HepG2 (cell line): Measurements from ENCODE around the gene H2AZ2. TPM values are rescaled to one million over a fixed set of nuclear protein-coding genes. Genes with fewer than 3 reads are reported as not detected.
A peak's percentile ranks its signal among the peaks of the same experiment; 100 is the strongest.

Experiments used
- ATAC-seq: fragments of 200-7000 bp; cut with Tn5 transposase; 3 replicates; pipeline ENCODE4 v1.9.1; 2020; ENCODE audit warnings: mild to moderate bottlenecking, moderate library complexity
- BruUV-seq: library from RNA; stranded (reverse); fragments of 400-500 nt; replicated peaks from 2 replicates; lab custom pipeline; 2021; lab: Mats Ljungman, UMichigan
- CTCF ChIA-PET: fragments of 300-600 bp; formaldehyde crosslinking; extraction: SDS; loops from one replicate; lab custom pipeline; 2021; ENCODE audit warnings: low total read pairs, inconsistent platforms, low intra/inter-chr PET ratio; lab: Yijun Ruan, JAX
- POLR2A ChIA-PET: fragments of 350-600 bp; sonication (Branson Sonifier 250); formaldehyde crosslinking; loops from one replicate; lab custom pipeline; 2020; ENCODE audit warnings: antibody characterized with exemption, inconsistent platforms; lab: Yijun Ruan, JAX
- DNase-seq: peaks from one replicate; pipeline ENCODE4 v3.0.0-alpha.2; 2015; ENCODE audit warnings: low spot score
- FAIRE-seq: peaks from 3 replicates; lab custom pipeline; 2011; peaks lifted over from hg19 to GRCh38; lab: Jason Lieb, UNC
- H2AFZ ChIP-seq: one replicate; pipeline ENCODE4 v1.6.1; 2011; ENCODE audit warnings: low read length, inconsistent platforms
- H3K27ac ChIP-seq: fragments of 300-600 bp; 3 replicates; pipeline ENCODE4 v1.8.0; 2011; ENCODE audit warnings: mixed run types, mild to moderate bottlenecking, mixed read lengths, low read length, inconsistent platforms; ENCODE audit not compliant: insufficient read depth; ENCODE audit errors: extremely low read length
- H3K27me3 ChIP-seq, 2 experiments: fragments of 200-600 bp in 1 of 2; 2 replicates in 1 of 2; 3 replicates in 1 of 2; pipeline versions ENCODE4 v1.6.0 to v1.8.0; 2011; ENCODE audit warnings: low read length in 2 of 2, mild to moderate bottlenecking in 2 of 2, moderate library complexity in 2 of 2, inconsistent platforms in 1 of 2; ENCODE audit not compliant: insufficient read depth in 2 of 2, control insufficient read depth in 1 of 2
- H3K36me3 ChIP-seq, 2 experiments: fragments of 200-600 bp in 1 of 2; replicated peaks in 1 of 2; 2 replicates in 1 of 2; 3 replicates in 1 of 2; pipeline versions ENCODE4 v1.5.1 to v1.8.0; 2011; ENCODE audit warnings: low read length in 2 of 2, inconsistent platforms in 1 of 2; ENCODE audit not compliant: insufficient read depth in 2 of 2, control insufficient read depth in 1 of 2
- H3K4me1 ChIP-seq: 2 replicates; pipeline ENCODE4 v1.5.1; 2012; ENCODE audit warnings: low read length, inconsistent platforms; ENCODE audit not compliant: insufficient read depth
- H3K4me2 ChIP-seq: 2 replicates; pipeline ENCODE4 v1.6.0; 2011; ENCODE audit warnings: low read depth, low read length, inconsistent platforms
- H3K4me3 ChIP-seq, 3 experiments: fragments of 200-600 bp in 1 of 3; sonication (generic), shearing (Covaris generic) in 1 of 3; replicated peaks in 1 of 3; 2 replicates each; pipeline ENCODE4 v1.5.1; 2011 to 2016; ENCODE audit warnings: low read length in 3 of 3, inconsistent platforms in 2 of 3, low read depth in 2 of 3, mild to moderate bottlenecking in 2 of 3, control low read depth in 1 of 3, mixed read lengths in 1 of 3; ENCODE audit not compliant: insufficient read depth in 1 of 3
- H3K79me2 ChIP-seq: one replicate; pipeline ENCODE4 v1.6.1; 2011; ENCODE audit warnings: low read length, inconsistent platforms; ENCODE audit not compliant: insufficient read depth
- H3K9ac ChIP-seq: 2 replicates; pipeline ENCODE4 v1.6.0; 2011; ENCODE audit warnings: mild to moderate bottlenecking, low read depth, low read length, inconsistent platforms; ENCODE audit not compliant: insufficient read depth
- H3K9me3 ChIP-seq: 2 replicates; pipeline ENCODE4 v1.5.1; 2012; ENCODE audit warnings: mild to moderate bottlenecking, low read length
- H4K20me1 ChIP-seq: 2 replicates; pipeline ENCODE4 v1.6.0; 2011; ENCODE audit warnings: inconsistent platforms, mild to moderate bottlenecking, low read length, moderate library complexity; ENCODE audit not compliant: insufficient read depth
- CEBPB ChIP-seq: IDR thresholded peaks from 2 replicates; pipeline ENCODE4 v1.6.1; 2011; ENCODE audit warnings: low read depth, low read length, improper control_type of control experiment, borderline replicate concordance
- CEBPG ChIP-seq: IDR thresholded peaks from 2 replicates; pipeline ENCODE4 v1.6.1; 2016
- CHD4 ChIP-seq: fragments of 200-600 bp; sonication (generic); IDR thresholded peaks from 2 replicates; pipeline ENCODE4 v1.7.0; 2017; ENCODE audit warnings: mild to moderate bottlenecking, low read length, borderline replicate concordance
- PCBP1 ChIP-seq: fragments of 200-400 bp; formaldehyde crosslinking; IDR thresholded peaks from 2 replicates; pipeline ENCODE4 v1.6.1; 2017; ENCODE audit warnings: mild to moderate bottlenecking, low read depth, low read length, borderline replicate concordance
- SRSF1 ChIP-seq: fragments of 200-400 bp; formaldehyde crosslinking; optimal IDR thresholded peaks from 2 replicates; pipeline ENCODE3; 2017; ENCODE audit warnings: mild to moderate bottlenecking, low read depth, low read length, moderate library complexity
- TEAD3 ChIP-seq: optimal IDR thresholded peaks from 2 replicates; pipeline ENCODE3; 2016; ENCODE audit warnings: borderline replicate concordance
- ZMYM3 ChIP-seq: sonication (generic); formaldehyde crosslinking; IDR thresholded peaks from 2 replicates; pipeline ENCODE4 v1.5.1; 2020; ENCODE audit warnings: mild to moderate bottlenecking, missing genetic modification reagents
- ZNF629 ChIP-seq: sonication (generic); formaldehyde crosslinking; conservative IDR thresholded peaks from 2 replicates; pipeline ENCODE4 v1.5.0; 2020; ENCODE audit warnings: missing genetic modification reagents
- WGBS: methylation state at CpG from one replicate; pipeline ENCODE4 v1.1.6; 2017; ENCODE audit warnings: low lambda C conversion rate; 5-methylcytosine and 5-hydroxymethylcytosine counted together
- in situ Hi-C: cut with HindIII; loops from 2 replicates; pipeline ENCODE4 v1.10.0; 2017; ENCODE audit warnings: low pct_unique_long_range_greater_than_20kb; ENCODE audit not compliant: extremely low pct_ligation_motif_present
- intact Hi-C: fragments of 100-400 bp; cut with micrococcal nuclease; formaldehyde crosslinking; loops from one replicate; pipeline ENCODE4 v1.10.0; 2022; ENCODE audit not compliant: unreplicated experiment
- polyA plus RNA-seq, 8 experiments: library from polyadenylated mRNA; depleted of rRNA in 3 of 8; stranded (reverse) in 7 of 8; unstranded in 1 of 8; fragments of >200 nt; fragmentation: Illumina TruSeq in 4 of 8; extraction: Trizol in 4 of 8; gene quantifications; 2 replicates each; pipeline versions ENCODE4 v1.2.1 to v1.2.3, GENCODE V29; 2011 to 2016; ENCODE audit warnings: low read depth in 4 of 8, missing spikeins in 1 of 8, mixed read lengths in 1 of 8; ENCODE audit not compliant: insufficient read depth in 1 of 8
- total RNA-seq, 5 experiments: library from RNA; depleted of rRNA; stranded (reverse); fragments of >200 nt; fragmentation: Illumina TruSeq; extraction: Trizol; gene quantifications; 2 replicates each; pipeline ENCODE4 v1.2.3, GENCODE V29; 2016; ENCODE audit warnings: low read depth in 1 of 5
- TF ChIP-seq, protein P1 (sequence below): sonication (generic); formaldehyde crosslinking; IDR thresholded peaks from 2 replicates; pipeline ENCODE4 v1.4.0; 2020; ENCODE audit warnings: missing genetic modification reagents

The H2AZ2 gene
- total and polyA plus RNA-seq, 2 of the 13 experiments (the other 11 are each of a cell fraction or from before 2014, with no cell fraction given): 121 to 223 TPM

DNA sequence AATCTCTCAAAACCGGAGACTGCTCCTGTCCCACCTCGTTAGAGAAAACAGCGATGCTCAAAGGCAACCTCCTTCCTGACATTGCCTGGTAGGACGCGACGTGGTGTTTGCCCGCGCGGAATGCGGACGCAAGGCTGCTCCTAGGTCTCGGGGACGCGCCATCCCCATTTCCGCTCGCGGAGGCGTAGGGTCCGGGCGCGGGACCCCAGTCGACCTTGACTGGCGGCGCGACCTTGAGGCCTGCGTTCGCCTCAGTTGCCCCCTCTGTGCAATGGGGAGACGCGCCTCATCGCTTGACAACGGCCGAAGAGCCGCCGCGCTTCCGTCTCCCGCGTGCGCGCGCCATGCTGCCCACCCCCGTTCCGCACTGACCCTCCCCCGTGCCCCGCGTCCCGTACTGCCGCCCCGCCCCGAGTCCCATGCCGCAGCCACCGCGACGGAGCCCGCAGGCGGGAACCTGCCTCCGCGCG, 51.8 kb downstream of the H2AZ2 start (continued):
- peak; percentile 89 for TF ChIP-seq TEAD3 (CRISPR knock-in tag)

DNA sequence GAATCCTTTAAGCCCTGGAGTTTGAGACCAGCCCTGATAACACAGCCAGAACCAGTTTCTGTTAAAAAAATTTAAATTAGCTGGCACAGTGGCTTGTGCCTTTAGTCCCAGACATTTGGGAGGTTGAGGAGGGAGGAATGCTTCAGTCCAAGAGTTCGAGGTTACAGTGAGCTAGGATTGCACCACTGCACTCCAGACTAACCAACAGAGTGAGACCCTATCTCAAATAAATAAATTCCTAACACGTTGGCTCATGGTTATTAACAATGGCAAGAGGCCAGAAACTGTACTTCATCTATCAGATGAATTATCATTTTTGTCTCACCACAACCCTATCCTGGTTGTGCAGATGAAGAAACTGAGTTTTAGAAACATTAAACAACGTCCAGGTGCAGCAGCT, 53.6 kb downstream of the H2AZ2 start:
- no peak for ATAC-seq
- H3K27ac ChIP-seq: peak overlapping the region; percentile 35
- in situ Hi-C loops: no loop called here
- WGBS: 0% methylated on average over 2 of the region's 3 CpGs
- H3K9me3 ChIP-seq: no peaks in the 10 kb centered on the region
- H3K4me3 ChIP-seq: no peak overlapping the region
- intact Hi-C loops: loop anchor here (10.0 kb wide), 1 partner anchor 1770 kb away; no protein-coding TSS in a partner anchor
- H3K9ac ChIP-seq: no peak overlapping the region
- POLR2A ChIA-PET: interaction anchor here (1.1 to 1.5 kb wide), 3 partner anchors 83 to 188 kb away, joined by 3 to 5 read pairs (median 4); partner anchors contain the start of genes OGDH and PURB
- peak overlapping the region; percentile 35 for H3K4me2 ChIP-seq
- peaks cover 28% of the 10 kb centered on the region for H3K79me2 ChIP-seq
- CTCF ChIA-PET: no interaction called here
- BruUV-seq: no TSS peak
- peaks cover 20% of the 10 kb centered on the region for H4K20me1 ChIP-seq
- peaks cover 0 to 12% of the 10 kb centered on the region in 2 experiments; a peak in 3 of 5 replicates for H3K36me3 ChIP-seq
- peaks cover 37% of the 10 kb centered on the region for H3K4me1 ChIP-seq
- FAIRE-seq: no peak
- no peaks in the 10 kb centered on the region; a peak in 1 of 5 replicates for H3K27me3 ChIP-seq
- TF ChIP-seq PCBP1 (no peak), CEBPG (CRISPR knock-in tag) (0 out of 2 replicates have a peak, but pooled peaks have one; percentile 2), TEAD3 (CRISPR knock-in tag) (peak; percentile 31), CEBPB (peak; percentile 52; the same call in 1 of the 2 replicates)
- DNase-seq: peak; percentile 63
- no peak overlapping the region for H2AFZ ChIP-seq

DNA sequence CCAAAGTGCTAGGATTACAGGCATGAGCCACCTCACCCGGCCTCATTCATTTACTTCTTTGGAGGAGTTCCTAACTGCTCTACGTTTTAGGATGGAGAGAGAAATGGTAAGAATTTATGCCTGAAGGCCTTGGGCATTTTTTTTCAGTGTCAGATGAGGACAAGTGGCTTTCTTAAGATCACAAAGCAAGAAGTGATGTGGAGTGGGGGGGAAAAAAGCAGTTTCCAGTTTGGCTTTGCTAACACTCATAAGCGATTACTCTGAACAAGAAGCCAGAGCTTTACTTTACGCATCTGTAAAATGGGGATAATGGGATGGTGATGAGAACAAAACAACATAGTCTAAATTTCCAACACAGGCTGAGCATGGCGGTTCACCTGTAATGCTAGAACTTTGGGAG, 54.0 kb downstream of the H2AZ2 start:
- intact Hi-C loops: loop anchor here (10.0 kb wide), 1 partner anchor 1771 kb away; no protein-coding TSS in a partner anchor
- WGBS: 76% methylated on average over 5 of the region's 5 CpGs
- H4K20me1 ChIP-seq: peaks cover 16% of the 10 kb centered on the region
- no peak overlapping the region for H3K4me3 ChIP-seq
- ChIA-PET POLR2A (interaction anchor here (1.1 to 1.4 kb wide), 2 partner anchors 83 to 188 kb away, joined by 3 to 5 read pairs; partner anchors contain the start of gene OGDH), CTCF (no interaction called here)
- no TSS peak for BruUV-seq
- in situ Hi-C loops: no loop called here
- H3K4me2 ChIP-seq: no peak overlapping the region
- TF ChIP-seq ZNF629 (CRISPR knock-in tag) (peak; percentile 94), SRSF1 (no peak), CHD4 (peak; percentile 82), ZMYM3 (CRISPR knock-in tag) (peak; percentile 44; the same call in 1 of the 2 replicates)
- TF ChIP-seq, protein P1, sequence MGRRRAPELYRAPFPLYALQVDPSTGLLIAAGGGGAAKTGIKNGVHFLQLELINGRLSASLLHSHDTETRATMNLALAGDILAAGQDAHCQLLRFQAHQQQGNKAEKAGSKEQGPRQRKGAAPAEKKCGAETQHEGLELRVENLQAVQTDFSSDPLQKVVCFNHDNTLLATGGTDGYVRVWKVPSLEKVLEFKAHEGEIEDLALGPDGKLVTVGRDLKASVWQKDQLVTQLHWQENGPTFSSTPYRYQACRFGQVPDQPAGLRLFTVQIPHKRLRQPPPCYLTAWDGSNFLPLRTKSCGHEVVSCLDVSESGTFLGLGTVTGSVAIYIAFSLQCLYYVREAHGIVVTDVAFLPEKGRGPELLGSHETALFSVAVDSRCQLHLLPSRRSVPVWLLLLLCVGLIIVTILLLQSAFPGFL (CRISPR knock-in tag): no peak
- DNase-seq (no peak), FAIRE-seq (no peak), ATAC-seq (no peak)
- H3K27ac ChIP-seq: peak overlapping the region; percentile 2
- no peak overlapping the region for H2AFZ ChIP-seq
- peaks cover 24% of the 10 kb centered on the region for H3K79me2 ChIP-seq
- no peaks in the 10 kb centered on the region for H3K9me3 ChIP-seq
- H3K9ac ChIP-seq: no peak overlapping the region
- peaks cover 34% of the 10 kb centered on the region for H3K4me1 ChIP-seq
- peaks cover 0 to 9% of the 10 kb centered on the region in 2 experiments; a peak in 3 of 5 replicates for H3K36me3 ChIP-seq
- no peaks in the 10 kb centered on the region; a peak in 1 of 5 replicates for H3K27me3 ChIP-seq
